Activated CD4-positive, alpha-beta T cell treated with anti-CD3 and anti-CD28 coated beads, Interleukin-2, amount 10 ng/mL, durations not matched to agents 24 days and 14 days (primary cell): ENCODE measurements around the gene CEP63. TPM values are rescaled to one million over a fixed set of nuclear protein-coding genes. Genes with fewer than 3 reads are reported as not detected.

Experiments
- DNase-seq: peaks from one replicate; pipeline ENCODE4 v3.0.0; 2022
- H3K27ac Mint-ChIP-seq: one replicate; pipeline ENCODE4 v1.8.0; 2022; ENCODE audit warnings: mild to moderate bottlenecking, mixed read lengths
- H3K27me3 Mint-ChIP-seq: one replicate; pipeline ENCODE4 v1.8.0; 2022; ENCODE audit warnings: mixed read lengths
- H3K36me3 Mint-ChIP-seq: one replicate; pipeline ENCODE4 v1.8.0; 2022; ENCODE audit warnings: low read depth, mild to moderate bottlenecking, mixed read lengths
- H3K4me1 Mint-ChIP-seq: one replicate; pipeline ENCODE4 v1.8.0; 2021; ENCODE audit warnings: mixed read lengths
- H3K4me3 Mint-ChIP-seq: one replicate; pipeline ENCODE4 v1.8.0; 2022; ENCODE audit warnings: mild to moderate bottlenecking, moderate library complexity, mixed read lengths
- H3K9me3 Mint-ChIP-seq: one replicate; pipeline ENCODE4 v1.8.0; 2021; ENCODE audit warnings: mixed read lengths
- intact Hi-C: fragments of 100-400 bp; cut with micrococcal nuclease; formaldehyde crosslinking; loops from one replicate; pipeline ENCODE4 v1.15.1; 2023
- total RNA-seq: library from RNA; stranded (reverse); gene quantifications from 2 replicates; pipeline ENCODE4 v1.2.3, GENCODE V29; 2022

Gene CEP63
- total RNA-seq, 1 donor from 2014 or later: 18.6 TPM

- Mint-ChIP-seq H3K36me3 (no peaks in the 10 kb centered on the region), H3K4me1 (no peaks in the 10 kb centered on the region)
Measured at GRCh38 chr3:134459562-134459961, 26.3 kb upstream of the CEP63 start.

GRCh38 chr3:134460965-134461364, 24.9 kb upstream of the CEP63 start:
- intact Hi-C loops: no loop called here
- no peaks in the 10 kb centered on the region for H3K9me3 Mint-ChIP-seq
- peaks cover 20% of the 10 kb centered on the region for H3K27me3 Mint-ChIP-seq
- H3K4me3 Mint-ChIP-seq: no peak overlapping the region
- H3K36me3 Mint-ChIP-seq: no peaks in the 10 kb centered on the region
- no peak overlapping the region for H3K27ac Mint-ChIP-seq
- DNase-seq: no peak
- no peaks in the 10 kb centered on the region for H3K4me1 Mint-ChIP-seq

More at GRCh38 chr3:134459562-134459961, 26.3 kb upstream of the CEP63 start:
- H3K27me3 Mint-ChIP-seq: peaks cover 20% of the 10 kb centered on the region
- intact Hi-C loops: no loop called here
- H3K27ac Mint-ChIP-seq: no peak overlapping the region
- no peaks in the 10 kb centered on the region for H3K9me3 Mint-ChIP-seq
- DNase-seq: peak; percentile 44
- no peak overlapping the region for H3K4me3 Mint-ChIP-seq

GRCh38 chr3:134462331-134462941, 23.4 kb upstream of the CEP63 start:
- H3K36me3 Mint-ChIP-seq: no peaks in the 10 kb centered on the region
- H3K27ac Mint-ChIP-seq: no peak overlapping the region
- H3K9me3 Mint-ChIP-seq: no peaks in the 10 kb centered on the region
- H3K4me3 Mint-ChIP-seq: no peak overlapping the region
- DNase-seq: no peak
- intact Hi-C loops: no loop called here
- H3K27me3 Mint-ChIP-seq: peaks cover 21% of the 10 kb centered on the region
- no peaks in the 10 kb centered on the region for H3K4me1 Mint-ChIP-seq

- H3K36me3 Mint-ChIP-seq: no peaks in the 10 kb centered on the region
- H3K9me3 Mint-ChIP-seq: no peaks in the 10 kb centered on the region
- peaks cover 15% of the 10 kb centered on the region for H3K27me3 Mint-ChIP-seq
- H3K27ac Mint-ChIP-seq: no peak overlapping the region
- H3K4me1 Mint-ChIP-seq: no peaks in the 10 kb centered on the region
- H3K4me3 Mint-ChIP-seq: no peak overlapping the region
- intact Hi-C loops: no loop called here
- no peak for DNase-seq
Measured at GRCh38 chr3:134463676-134464063, 22.2 kb upstream of the CEP63 start.

- H3K4me3 Mint-ChIP-seq: no peak overlapping the region
- no peaks in the 10 kb centered on the region for H3K36me3 Mint-ChIP-seq
- no peak for DNase-seq
- no peaks in the 10 kb centered on the region for H3K4me1 Mint-ChIP-seq
- H3K27me3 Mint-ChIP-seq: peaks cover 15% of the 10 kb centered on the region
- no peaks in the 10 kb centered on the region for H3K9me3 Mint-ChIP-seq
- peak overlapping the region; percentile 32 for H3K27ac Mint-ChIP-seq
- intact Hi-C loops: no loop called here
Measured at GRCh38 chr3:134464064-134464688, 21.7 kb upstream of the CEP63 start.

- DNase-seq: no peak
- Mint-ChIP-seq H3K9me3 (no peaks in the 10 kb centered on the region), H3K36me3 (no peaks in the 10 kb centered on the region), H3K27me3 (peaks cover 11% of the 10 kb centered on the region), H3K4me3 (no peak overlapping the region), H3K27ac (no peak overlapping the region), H3K4me1 (no peaks in the 10 kb centered on the region)
- intact Hi-C loops: no loop called here
Measured at GRCh38 chr3:134464689-134465365, 21.0 kb upstream of the CEP63 start.

GRCh38 chr3:134466331-134466730, 19.5 kb upstream of the CEP63 start:
- H3K27ac Mint-ChIP-seq: no peak overlapping the region
- no peaks in the 10 kb centered on the region for H3K4me1 Mint-ChIP-seq
- H3K4me3 Mint-ChIP-seq: no peak overlapping the region
- DNase-seq: no peak
- intact Hi-C loops: no loop called here
- no peaks in the 10 kb centered on the region for H3K36me3 Mint-ChIP-seq
- H3K9me3 Mint-ChIP-seq: no peaks in the 10 kb centered on the region
- H3K27me3 Mint-ChIP-seq: peaks cover 8% of the 10 kb centered on the region

GRCh38 chr3:134468519-134468918, 17.3 kb upstream of the CEP63 start:
- Mint-ChIP-seq H3K36me3 (peaks cover 2% of the 10 kb centered on the region), H3K27me3 (peaks cover 4% of the 10 kb centered on the region), H3K27ac (no peak overlapping the region), H3K4me1 (no peaks in the 10 kb centered on the region), H3K4me3 (no peak overlapping the region), H3K9me3 (no peaks in the 10 kb centered on the region)
- no peak for DNase-seq
- intact Hi-C loops: no loop called here

- Mint-ChIP-seq H3K4me3 (no peak overlapping the region), H3K36me3 (peaks cover 4% of the 10 kb centered on the region), H3K27me3 (peaks cover 3% of the 10 kb centered on the region), H3K4me1 (no peaks in the 10 kb centered on the region), H3K9me3 (no peaks in the 10 kb centered on the region), H3K27ac (no peak overlapping the region)
- intact Hi-C loops: no loop called here
- no peak for DNase-seq
Measured at GRCh38 chr3:134471521-134472193, 14.2 kb upstream of the CEP63 start.

GRCh38 chr3:134472831-134473230, 13.0 kb upstream of the CEP63 start:
- H3K27ac Mint-ChIP-seq: no peak overlapping the region
- intact Hi-C loops: no loop called here
- no peak overlapping the region for H3K4me3 Mint-ChIP-seq
- H3K27me3 Mint-ChIP-seq: no peaks in the 10 kb centered on the region
- DNase-seq: no peak
- H3K4me1 Mint-ChIP-seq: no peaks in the 10 kb centered on the region
- H3K9me3 Mint-ChIP-seq: no peaks in the 10 kb centered on the region
- peaks cover 10% of the 10 kb centered on the region for H3K36me3 Mint-ChIP-seq

- intact Hi-C loops: loop anchor here (1.0 kb wide), 3 partner anchors 166 to 277 kb away; no protein-coding TSS in a partner anchor
- no peaks in the 10 kb centered on the region for H3K27me3 Mint-ChIP-seq
- H3K36me3 Mint-ChIP-seq: peaks cover 19% of the 10 kb centered on the region
- peak; percentile 93 for DNase-seq
- no peak overlapping the region for H3K4me3 Mint-ChIP-seq
- no peaks in the 10 kb centered on the region for H3K4me1 Mint-ChIP-seq
- no peaks in the 10 kb centered on the region for H3K9me3 Mint-ChIP-seq
- H3K27ac Mint-ChIP-seq: no peak overlapping the region
Measured at GRCh38 chr3:134473868-134474546, 11.8 kb upstream of the CEP63 start.

- intact Hi-C loops: loop anchor here (1.0 kb wide), 3 partner anchors 167 to 278 kb away; no protein-coding TSS in a partner anchor
- H3K9me3 Mint-ChIP-seq: no peaks in the 10 kb centered on the region
Measured at GRCh38 chr3:134474956-134475355, 10.9 kb upstream of the CEP63 start.

GRCh38 chr3:134476306-134476705, 9.6 kb upstream of the CEP63 start:
- no peaks in the 10 kb centered on the region for H3K27me3 Mint-ChIP-seq
- intact Hi-C loops: no loop called here

More at GRCh38 chr3:134474956-134475355, 10.9 kb upstream of the CEP63 start:
- H3K27ac Mint-ChIP-seq: no peak overlapping the region
- DNase-seq: no peak
- no peaks in the 10 kb centered on the region for H3K27me3 Mint-ChIP-seq
- H3K4me3 Mint-ChIP-seq: no peak overlapping the region
- peaks cover 21% of the 10 kb centered on the region for H3K36me3 Mint-ChIP-seq
- H3K4me1 Mint-ChIP-seq: no peaks in the 10 kb centered on the region

More at GRCh38 chr3:134476306-134476705, 9.6 kb upstream of the CEP63 start:
- DNase-seq: no peak
- peaks cover 3% of the 10 kb centered on the region for H3K4me1 Mint-ChIP-seq
- no peak overlapping the region for H3K27ac Mint-ChIP-seq
- H3K36me3 Mint-ChIP-seq: peaks cover 32% of the 10 kb centered on the region
- no peak overlapping the region for H3K4me3 Mint-ChIP-seq
- no peaks in the 10 kb centered on the region for H3K9me3 Mint-ChIP-seq
